ENCODE results near the gene BMAL1.

BMAL1 gene

GRCh38 chr11:13277768-13278608 lies at the start of gene BMAL1:
Gene BMAL1 (plus strand): TSS chr11:13277790. CDS start chr11:13354309, 76,519 bp downstream.
- peak within 1 kb of the TSS; percentile 95 for H3K27ac ChIP-seq (ENCODE audit: low read length)
- no peaks in the 10 kb centered on the region for H3K27me3 ChIP-seq (ENCODE audit: control insufficient read depth in 1 of 2, insufficient read depth in 2 of 2, low read length in 2 of 2)
- H3K4me3 ChIP-seq (ENCODE audit: low read length in 2 of 2) = peak within 1 kb of the TSS; percentile 93
- H3K36me3 ChIP-seq (ENCODE audit: control insufficient read depth in 2 of 2, insufficient read depth in 2 of 2, low read length in 2 of 2) = no peaks in the 10 kb centered on the region
- peaks cover 20% of the 10 kb centered on the region for H3K4me1 ChIP-seq (ENCODE audit: control insufficient read depth, insufficient read depth, low read length)
- H3K9ac ChIP-seq (ENCODE audit: low read length in 2 of 2) = peak within 1 kb of the TSS; percentile 80 to 90
- H3K9me3 ChIP-seq (ENCODE audit: control insufficient read depth in 2 of 2, low read length in 2 of 2) = no peaks in the 10 kb centered on the region

GRCh38 chr11:13228572-13228971 lies 49.0 kb upstream of the BMAL1 start:
- H3K9ac ChIP-seq (ENCODE audit: low read length in 2 of 2) = no peak overlapping the region
- H3K4me3 ChIP-seq (ENCODE audit: low read length in 2 of 2) = no peak overlapping the region
- peaks cover 8% of the 10 kb centered on the region for H3K4me1 ChIP-seq (ENCODE audit: control insufficient read depth, insufficient read depth, low read length)
- H3K36me3 ChIP-seq (ENCODE audit: control insufficient read depth in 2 of 2, insufficient read depth in 2 of 2, low read length in 2 of 2) = no peaks in the 10 kb centered on the region
- no peak overlapping the region for H3K27ac ChIP-seq (ENCODE audit: low read length)
- H3K9me3 ChIP-seq (ENCODE audit: control insufficient read depth in 2 of 2, low read length in 2 of 2) = no peaks in the 10 kb centered on the region
- peaks cover 0 to 3% of the 10 kb centered on the region in 2 donors for H3K27me3 ChIP-seq (ENCODE audit: control insufficient read depth in 1 of 2, insufficient read depth in 2 of 2, low read length in 2 of 2)

GRCh38 chr11:13229136-13229535 lies 48.5 kb upstream of the BMAL1 start:
- Histone ChIP-seq H3K27ac (ENCODE audit: low read length) (no peak overlapping the region), H3K4me1 (ENCODE audit: control insufficient read depth, insufficient read depth, low read length) (peaks cover 8% of the 10 kb centered on the region), H3K9me3 (ENCODE audit: control insufficient read depth in 2 of 2, low read length in 2 of 2) (no peaks in the 10 kb centered on the region)

GRCh38 chr11:13229711-13230318 lies 47.8 kb upstream of the BMAL1 start:
- H3K27ac ChIP-seq (ENCODE audit: low read length) = no peak overlapping the region
- H3K4me1 ChIP-seq (ENCODE audit: control insufficient read depth, insufficient read depth, low read length) = peaks cover 8% of the 10 kb centered on the region
- no peak overlapping the region for H3K9ac ChIP-seq (ENCODE audit: low read length in 2 of 2)
- no peak overlapping the region for H3K4me3 ChIP-seq (ENCODE audit: low read length in 2 of 2)
- H3K36me3 ChIP-seq (ENCODE audit: control insufficient read depth in 2 of 2, insufficient read depth in 2 of 2, low read length in 2 of 2) = no peaks in the 10 kb centered on the region
- H3K27me3 ChIP-seq (ENCODE audit: control insufficient read depth in 1 of 2, insufficient read depth in 2 of 2, low read length in 2 of 2) = peaks cover 0 to 3% of the 10 kb centered on the region in 2 donors
- H3K9me3 ChIP-seq (ENCODE audit: control insufficient read depth in 2 of 2, low read length in 2 of 2) = no peaks in the 10 kb centered on the region

More at GRCh38 chr11:13229136-13229535, 48.5 kb upstream of the BMAL1 start:
- H3K9ac ChIP-seq (ENCODE audit: low read length in 2 of 2) = no peak overlapping the region
- no peak overlapping the region for H3K4me3 ChIP-seq (ENCODE audit: low read length in 2 of 2)
- no peaks in the 10 kb centered on the region for H3K36me3 ChIP-seq (ENCODE audit: control insufficient read depth in 2 of 2, insufficient read depth in 2 of 2, low read length in 2 of 2)
- peaks cover 0 to 3% of the 10 kb centered on the region in 2 donors for H3K27me3 ChIP-seq (ENCODE audit: control insufficient read depth in 1 of 2, insufficient read depth in 2 of 2, low read length in 2 of 2)

- peaks cover 2 to 4% of the 10 kb centered on the region in 2 donors for H3K27me3 ChIP-seq (ENCODE audit: control insufficient read depth in 1 of 2, insufficient read depth in 2 of 2, low read length in 2 of 2)
- H3K36me3 ChIP-seq (ENCODE audit: control insufficient read depth in 2 of 2, insufficient read depth in 2 of 2, low read length in 2 of 2) = no peaks in the 10 kb centered on the region
- no peaks in the 10 kb centered on the region for H3K9me3 ChIP-seq (ENCODE audit: control insufficient read depth in 2 of 2, low read length in 2 of 2)
- H3K4me3 ChIP-seq (ENCODE audit: low read length in 2 of 2) = no peak overlapping the region
- H3K4me1 ChIP-seq (ENCODE audit: control insufficient read depth, insufficient read depth, low read length) = peaks cover 8% of the 10 kb centered on the region
- no peak overlapping the region for H3K27ac ChIP-seq (ENCODE audit: low read length)
- H3K9ac ChIP-seq (ENCODE audit: low read length in 2 of 2) = no peak overlapping the region
Observed at GRCh38 chr11:13233173-13233745, 44.3 kb upstream of the BMAL1 start.

- H3K4me1 ChIP-seq (ENCODE audit: control insufficient read depth, insufficient read depth, low read length) = no peaks in the 10 kb centered on the region
- peaks cover 2 to 8% of the 10 kb centered on the region in 2 donors for H3K27me3 ChIP-seq (ENCODE audit: control insufficient read depth in 1 of 2, insufficient read depth in 2 of 2, low read length in 2 of 2)
- H3K9me3 ChIP-seq (ENCODE audit: control insufficient read depth in 2 of 2, low read length in 2 of 2) = no peaks in the 10 kb centered on the region
- H3K9ac ChIP-seq (ENCODE audit: low read length in 2 of 2) = no peak overlapping the region
- no peak overlapping the region for H3K4me3 ChIP-seq (ENCODE audit: low read length in 2 of 2)
- H3K36me3 ChIP-seq (ENCODE audit: control insufficient read depth in 2 of 2, insufficient read depth in 2 of 2, low read length in 2 of 2) = no peaks in the 10 kb centered on the region
- H3K27ac ChIP-seq (ENCODE audit: low read length) = no peak overlapping the region
Observed at GRCh38 chr11:13235895-13236294, 41.7 kb upstream of the BMAL1 start.

- Histone ChIP-seq H3K9ac (ENCODE audit: low read length in 2 of 2) (no peak overlapping the region), H3K4me1 (ENCODE audit: control insufficient read depth, insufficient read depth, low read length) (no peaks in the 10 kb centered on the region), H3K27ac (ENCODE audit: low read length) (no peak overlapping the region), H3K4me3 (ENCODE audit: low read length in 2 of 2) (no peak overlapping the region), H3K36me3 (ENCODE audit: control insufficient read depth in 2 of 2, insufficient read depth in 2 of 2, low read length in 2 of 2) (no peaks in the 10 kb centered on the region), H3K9me3 (ENCODE audit: control insufficient read depth in 2 of 2, low read length in 2 of 2) (no peaks in the 10 kb centered on the region), H3K27me3 (ENCODE audit: control insufficient read depth in 1 of 2, insufficient read depth in 2 of 2, low read length in 2 of 2) (peaks cover 2 to 8% of the 10 kb centered on the region in 2 donors)
Observed at GRCh38 chr11:13236626-13237025, 41.0 kb upstream of the BMAL1 start.

- H3K27me3 ChIP-seq (ENCODE audit: control insufficient read depth in 1 of 2, insufficient read depth in 2 of 2, low read length in 2 of 2) = peaks cover 2 to 8% of the 10 kb centered on the region in 2 donors
- H3K9me3 ChIP-seq (ENCODE audit: control insufficient read depth in 2 of 2, low read length in 2 of 2) = no peaks in the 10 kb centered on the region
- H3K36me3 ChIP-seq (ENCODE audit: control insufficient read depth in 2 of 2, insufficient read depth in 2 of 2, low read length in 2 of 2) = no peaks in the 10 kb centered on the region
- H3K4me3 ChIP-seq (ENCODE audit: low read length in 2 of 2) = no peak overlapping the region
- no peak overlapping the region for H3K9ac ChIP-seq (ENCODE audit: low read length in 2 of 2)
- H3K4me1 ChIP-seq (ENCODE audit: control insufficient read depth, insufficient read depth, low read length) = no peaks in the 10 kb centered on the region
- no peak overlapping the region for H3K27ac ChIP-seq (ENCODE audit: low read length)
Observed at GRCh38 chr11:13237761-13238160, 39.8 kb upstream of the BMAL1 start.

- no peak overlapping the region for H3K27ac ChIP-seq (ENCODE audit: low read length)
- no peaks in the 10 kb centered on the region for H3K9me3 ChIP-seq (ENCODE audit: control insufficient read depth in 2 of 2, low read length in 2 of 2)
- no peaks in the 10 kb centered on the region for H3K4me1 ChIP-seq (ENCODE audit: control insufficient read depth, insufficient read depth, low read length)
- peaks cover 2 to 8% of the 10 kb centered on the region in 2 donors for H3K27me3 ChIP-seq (ENCODE audit: control insufficient read depth in 1 of 2, insufficient read depth in 2 of 2, low read length in 2 of 2)
- no peaks in the 10 kb centered on the region for H3K36me3 ChIP-seq (ENCODE audit: control insufficient read depth in 2 of 2, insufficient read depth in 2 of 2, low read length in 2 of 2)
- no peak overlapping the region for H3K4me3 ChIP-seq (ENCODE audit: low read length in 2 of 2)
- H3K9ac ChIP-seq (ENCODE audit: low read length in 2 of 2) = no peak overlapping the region
Observed at GRCh38 chr11:13238879-13239514, 38.6 kb upstream of the BMAL1 start.

GRCh38 chr11:13242564-13242963 lies 35.0 kb upstream of the BMAL1 start:
- H3K27me3 ChIP-seq (ENCODE audit: control insufficient read depth in 1 of 2, insufficient read depth in 2 of 2, low read length in 2 of 2) = peaks cover 0 to 14% of the 10 kb centered on the region in 2 donors
- H3K27ac ChIP-seq (ENCODE audit: low read length) = no peak overlapping the region

More at GRCh38 chr11:13242564-13242963, 35.0 kb upstream of the BMAL1 start:
- H3K4me1 ChIP-seq (ENCODE audit: control insufficient read depth, insufficient read depth, low read length) = no peaks in the 10 kb centered on the region
- H3K9ac ChIP-seq (ENCODE audit: low read length in 2 of 2) = no peak overlapping the region
- H3K9me3 ChIP-seq (ENCODE audit: control insufficient read depth in 2 of 2, low read length in 2 of 2) = no peaks in the 10 kb centered on the region
- H3K36me3 ChIP-seq (ENCODE audit: control insufficient read depth in 2 of 2, insufficient read depth in 2 of 2, low read length in 2 of 2) = no peaks in the 10 kb centered on the region
- H3K4me3 ChIP-seq (ENCODE audit: low read length in 2 of 2) = no peak overlapping the region

Measured in stomach smooth muscle (tissue), 2 donors.